Measurements from ENCODE around the gene KIF23. TPM values are rescaled to one million over a fixed set of nuclear protein-coding genes. Genes with fewer than 3 reads are reported as not detected.

The KIF23 gene
- total and polyA plus RNA-seq, 2 of the 4 experiments (the other 2 are of a cell fraction) = 37.7 to 56.1 TPM

GRCh38 chr15:69388260-69388705 lies 25.9 kb upstream of the KIF23 start:
- in situ Hi-C loops (cut with MboI; ENCODE audit: low sequenced_read_pairs) (no loop called here), intact Hi-C loops (cut with micrococcal nuclease) (no loop called here), dilution Hi-C loops (cut with HindIII; ENCODE audit: low sequenced_read_pairs, unreplicated experiment) (no loop called here)
- Histone ChIP-seq H3K9me1 (ENCODE audit: insufficient read depth, low read length) (peaks cover 40% of the 10 kb centered on the region), H3K4me2 (ENCODE audit: low read depth, low read length) (no peak overlapping the region), H2AFZ (replicated peaks; ENCODE audit: low read length, poor library complexity) (no peak overlapping the region), H2BK15ac (ENCODE audit: low read depth, low read length) (no peak overlapping the region), H2BK120ac (ENCODE audit: low read depth, low read length) (no peak overlapping the region), H3K27me3 (ENCODE audit: control insufficient read depth, insufficient read depth, low read length) (no peaks in the 10 kb centered on the region), H2BK20ac (ENCODE audit: low read depth, low read length) (no peak overlapping the region), H2AK9ac (replicated peaks; ENCODE audit: low read depth, low read length, poor library complexity) (peak overlapping the region; percentile 76), H3K36me3 (ENCODE audit: control insufficient read depth, insufficient read depth, low read length) (no peaks in the 10 kb centered on the region; the same call in 1 of the 2 replicates), H3K18ac (ENCODE audit: low read depth, low read length) (no peak overlapping the region), H4K5ac (ENCODE audit: low read depth, low read length) (no peak overlapping the region), H2BK5ac (ENCODE audit: low read depth, low read length, poor library complexity, severe bottlenecking) (no peak overlapping the region), H4K20me1 (ENCODE audit: insufficient read depth, low read length) (peaks cover 14% of the 10 kb centered on the region), H3K79me1 (ENCODE audit: low read depth in 1 of 2, low read length in 2 of 2) (peaks cover 4 to 38% of the 10 kb centered on the region in 2 experiments; a peak in 3 of 4 replicates), H3K4ac (ENCODE audit: low read depth, low read length) (no peak overlapping the region), H3K23ac (ENCODE audit: low read depth, low read length) (no peak overlapping the region), H4K91ac (ENCODE audit: insufficient read depth, low read depth, low read length) (no peak overlapping the region), H4K8ac (ENCODE audit: low read depth in 2 of 2, low read length in 2 of 2) (no peak overlapping the region), H3K9ac (ENCODE audit: low read depth, low read length) (no peak overlapping the region), H3K9me3 (ENCODE audit: control insufficient read depth, insufficient read depth, low read length) (no peaks in the 10 kb centered on the region), H3K27ac (ENCODE audit: insufficient read depth, low read length) (no peak overlapping the region), H3K14ac (replicated peaks; ENCODE audit: low read depth, low read length) (no peak overlapping the region), H2AK5ac (ENCODE audit: low read depth, low read length) (no peak overlapping the region), H3K4me3 (ENCODE audit: insufficient read depth, low read depth, low read length) (no peak overlapping the region), H3K4me1 (ENCODE audit: control insufficient read depth, insufficient read depth, low read length) (0 out of 2 replicates have a peak, but pooled peaks cover 3% of the 10 kb centered on the region), H3K56ac (ENCODE audit: extremely low read depth, insufficient read depth, low read length) (no peak overlapping the region)
- DNase-seq (no peak), ATAC-seq (ENCODE audit: low read depth) (no peak)
- WGBS, 2 experiments (ENCODE audit: extremely low coverage in 2 of 2, insufficient read length in 1 of 2) = 60% methylated on average over 2 of the region's 6 CpGs; no CpG with 5 or more reads in 1 of the 2 experiments
- ChIA-PET CTCF (no interaction called here), POLR2A (ENCODE audit: unreplicated experiment) (interaction anchor here (0.6 kb wide), 1 partner anchor 345 kb away, joined by 4 read pairs; no protein-coding TSS in a partner anchor)
- TF ChIP-seq BHLHE40 (IDR thresholded peaks at IDR 0.05; ENCODE audit: low read depth, low read length) (no peak), CHD1 (IDR thresholded peaks at IDR 0.05; ENCODE audit: low read depth, low read length) (no peak), RCOR1 (IDR thresholded peaks at IDR 0.05; ENCODE audit: insufficient replicate concordance, low read length) (no peak), ELK1 (IDR thresholded peaks at IDR 0.05; ENCODE audit: borderline replicate concordance, low read depth, low read length) (no peak)
- no TSS peak for BruUV-seq (replicated peaks)

Data from IMR-90 (cell line).